PC-9 (cell line): ENCODE data around the gene PALD1. TPM values are rescaled to one million over a fixed set of nuclear protein-coding genes. Genes with fewer than 3 reads are reported as not detected.

Experiments used
- BruUV-seq: library from RNA; stranded (reverse); fragments of 400-500 nt; replicated peaks from 2 replicates; lab custom pipeline; 2021; lab: Mats Ljungman, UMichigan
- CTCF ChIA-PET: fragments of 300-600 bp; sonication (Branson Sonifier 250); formaldehyde crosslinking; loops from one replicate; lab custom pipeline; 2022; ENCODE audit warnings: antibody characterized with exemption; lab: Charles Lee
- POLR2A ChIA-PET: fragments of 300-600 bp; sonication (Branson Sonifier 250); formaldehyde crosslinking; loops from one replicate; lab custom pipeline; 2022; ENCODE audit warnings: antibody characterized with exemption; ENCODE audit not compliant: unreplicated experiment; lab: Charles Lee
- DNase-seq, 2 experiments: peaks; one replicate each; pipeline versions ENCODE4 v3.0.0 to v3.0.0-alpha.2; 2015 to 2022; ENCODE audit warnings: mixed read lengths in 1 of 2
- H2AFZ ChIP-seq: fragments of 200-600 bp; sonication (generic); 2 replicates; pipeline ENCODE4 v1.8.1; 2017; ENCODE audit warnings: antibody characterized with exemption
- H3F3A ChIP-seq: fragments of 200-600 bp; sonication (generic); 2 replicates; pipeline ENCODE4 v1.8.1; 2017; ENCODE audit warnings: antibody characterized with exemption, mild to moderate bottlenecking, low read depth; ENCODE audit not compliant: insufficient read depth
- H3K27ac ChIP-seq: fragments of 200-600 bp; sonication (generic); 2 replicates; pipeline ENCODE4 v1.6.1; 2016; ENCODE audit warnings: mixed run types
- H3K27me3 ChIP-seq: fragments of 200-600 bp; sonication (generic); 2 replicates; pipeline ENCODE4 v1.6.1; 2016; ENCODE audit warnings: low read depth, mixed run types; ENCODE audit not compliant: insufficient read depth
- H3K36me3 ChIP-seq: fragments of 200-600 bp; sonication (generic); 2 replicates; pipeline ENCODE4 v1.6.1; 2016; ENCODE audit warnings: low read depth, mixed run types
- H3K4me1 ChIP-seq: fragments of 200-600 bp; sonication (generic); replicated peaks from 2 replicates; pipeline ENCODE4 v1.6.1; 2016; ENCODE audit warnings: mixed run types; ENCODE audit not compliant: insufficient read depth
- H3K4me2 ChIP-seq: fragments of 200-600 bp; sonication (generic); 2 replicates; pipeline ENCODE4 v1.6.1; 2017; ENCODE audit warnings: mixed run types
- H3K4me3 ChIP-seq: fragments of 200-600 bp; sonication (generic); 2 replicates; pipeline ENCODE4 v1.6.1; 2016; ENCODE audit warnings: mixed run types
- H3K79me2 ChIP-seq: fragments of 200-600 bp; sonication (generic); 2 replicates; pipeline ENCODE4 v1.6.1; 2017; ENCODE audit warnings: low read depth, mixed run types
- H3K9me2 ChIP-seq: fragments of 200-600 bp; sonication (generic); 2 replicates; pipeline ENCODE4 v1.8.1; 2017; ENCODE audit warnings: mild to moderate bottlenecking; ENCODE audit not compliant: insufficient read depth
- H3K9me3 ChIP-seq: fragments of 200-600 bp; sonication (generic); 2 replicates; pipeline ENCODE4 v1.8.1; 2016; ENCODE audit warnings: low read depth; ENCODE audit not compliant: insufficient read depth
- H4K20me1 ChIP-seq: fragments of 200-600 bp; sonication (generic); 2 replicates; pipeline ENCODE4 v1.8.1; 2017; ENCODE audit not compliant: insufficient read depth
- EZH2 ChIP-seq: fragments of 200-600 bp; sonication (generic); IDR thresholded peaks from 2 replicates; pipeline ENCODE4 v1.8.0; 2017; ENCODE audit warnings: antibody characterized with exemption, low read depth
- intact Hi-C: fragments of 100-400 bp; cut with micrococcal nuclease; formaldehyde crosslinking; loops from one replicate; pipeline ENCODE4 v1.10.0; 2022; ENCODE audit not compliant: unreplicated experiment
- total RNA-seq: library from RNA; stranded (reverse); gene quantifications from 2 replicates; pipeline ENCODE4 v1.2.3, GENCODE V29; 2021
- TF ChIP-seq, protein P1 (sequence below): fragments of 200-600 bp; sonication (generic); conservative IDR thresholded peaks from 2 replicates; pipeline ENCODE4 v1.6.1; 2017; ENCODE audit warnings: mixed run types, antibody characterized with exemption, mild to moderate bottlenecking, moderate library complexity

The PALD1 gene
- total RNA-seq, 1 experiment from 2014 or later: 5.2 TPM

- POLR2A ChIA-PET: interaction anchor here (0.5 kb wide), 1 partner anchor 29 kb away, joined by 3 read pairs; no protein-coding TSS in a partner anchor
- intact Hi-C loops: no loop called here
- no peak for TF ChIP-seq EZH2
- TF ChIP-seq, protein P1, sequence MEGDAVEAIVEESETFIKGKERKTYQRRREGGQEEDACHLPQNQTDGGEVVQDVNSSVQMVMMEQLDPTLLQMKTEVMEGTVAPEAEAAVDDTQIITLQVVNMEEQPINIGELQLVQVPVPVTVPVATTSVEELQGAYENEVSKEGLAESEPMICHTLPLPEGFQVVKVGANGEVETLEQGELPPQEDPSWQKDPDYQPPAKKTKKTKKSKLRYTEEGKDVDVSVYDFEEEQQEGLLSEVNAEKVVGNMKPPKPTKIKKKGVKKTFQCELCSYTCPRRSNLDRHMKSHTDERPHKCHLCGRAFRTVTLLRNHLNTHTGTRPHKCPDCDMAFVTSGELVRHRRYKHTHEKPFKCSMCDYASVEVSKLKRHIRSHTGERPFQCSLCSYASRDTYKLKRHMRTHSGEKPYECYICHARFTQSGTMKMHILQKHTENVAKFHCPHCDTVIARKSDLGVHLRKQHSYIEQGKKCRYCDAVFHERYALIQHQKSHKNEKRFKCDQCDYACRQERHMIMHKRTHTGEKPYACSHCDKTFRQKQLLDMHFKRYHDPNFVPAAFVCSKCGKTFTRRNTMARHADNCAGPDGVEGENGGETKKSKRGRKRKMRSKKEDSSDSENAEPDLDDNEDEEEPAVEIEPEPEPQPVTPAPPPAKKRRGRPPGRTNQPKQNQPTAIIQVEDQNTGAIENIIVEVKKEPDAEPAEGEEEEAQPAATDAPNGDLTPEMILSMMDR: no peak
Measured at GRCh38 chr10:70455213-70455630, 23.3 kb upstream of the PALD1 start.

DNA sequence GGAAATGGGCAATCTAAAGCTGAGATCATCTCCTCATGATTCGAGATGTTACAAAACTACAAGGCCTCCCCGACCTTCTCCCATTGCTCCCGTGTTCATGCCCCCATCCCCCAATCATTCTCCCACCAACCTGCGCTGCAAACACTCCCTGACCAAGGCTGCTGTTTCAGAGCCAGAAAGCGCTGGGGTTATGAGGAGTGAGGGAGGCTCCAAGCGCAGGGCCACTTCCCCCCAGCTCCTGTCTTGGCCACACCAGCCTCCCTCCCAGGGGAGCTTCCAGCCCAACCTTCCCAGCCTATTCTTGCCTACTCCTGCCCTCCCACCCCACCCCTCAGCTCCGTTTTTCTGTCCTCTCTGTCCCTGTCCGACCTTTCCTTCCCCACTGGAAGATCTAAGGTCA is 22.4 kb upstream of the PALD1 start:
- no TSS peak for BruUV-seq
- H3K27me3 ChIP-seq: peaks cover 16% of the 10 kb centered on the region; the same call in 1 of the 2 replicates
- ChIA-PET POLR2A (no interaction called here), CTCF (no interaction called here)
- no peak overlapping the region for H3K4me2 ChIP-seq
- no peaks in the 10 kb centered on the region for H3K9me2 ChIP-seq
- no peaks in the 10 kb centered on the region for H3K36me3 ChIP-seq
- 0 out of 2 replicates have a peak, but pooled peaks cover 4% of the 10 kb centered on the region for H3K4me1 ChIP-seq
- H3K27ac ChIP-seq: no peak overlapping the region
- H2AFZ ChIP-seq: no peak overlapping the region
- H4K20me1 ChIP-seq: no peaks in the 10 kb centered on the region
- TF ChIP-seq, protein P1: no peak
- no peak for TF ChIP-seq EZH2
- H3K79me2 ChIP-seq: no peaks in the 10 kb centered on the region
- H3F3A ChIP-seq: no peaks in the 10 kb centered on the region; the same call in 1 of the 2 replicates
- H3K9me3 ChIP-seq: no peaks in the 10 kb centered on the region
- intact Hi-C loops: no loop called here
- DNase-seq: no peak
- no peak overlapping the region for H3K4me3 ChIP-seq

More at GRCh38 chr10:70455213-70455630, 23.3 kb upstream of the PALD1 start:
- peaks cover 16% of the 10 kb centered on the region; the same call in 1 of the 2 replicates for H3K27me3 ChIP-seq
- no peaks in the 10 kb centered on the region for H3K9me2 ChIP-seq
- no peak overlapping the region for H2AFZ ChIP-seq
- no peaks in the 10 kb centered on the region for H3K79me2 ChIP-seq
- no peaks in the 10 kb centered on the region for H4K20me1 ChIP-seq
- no peaks in the 10 kb centered on the region for H3K9me3 ChIP-seq
- BruUV-seq: no TSS peak
- no peaks in the 10 kb centered on the region for H3K36me3 ChIP-seq
- H3K4me1 ChIP-seq: 0 out of 2 replicates have a peak, but pooled peaks cover 4% of the 10 kb centered on the region
- no peaks in the 10 kb centered on the region; the same call in 1 of the 2 replicates for H3F3A ChIP-seq
- CTCF ChIA-PET: no interaction called here
- no peak overlapping the region for H3K4me3 ChIP-seq
- no peak for DNase-seq
- no peak overlapping the region for H3K4me2 ChIP-seq
- no peak overlapping the region for H3K27ac ChIP-seq

DNA sequence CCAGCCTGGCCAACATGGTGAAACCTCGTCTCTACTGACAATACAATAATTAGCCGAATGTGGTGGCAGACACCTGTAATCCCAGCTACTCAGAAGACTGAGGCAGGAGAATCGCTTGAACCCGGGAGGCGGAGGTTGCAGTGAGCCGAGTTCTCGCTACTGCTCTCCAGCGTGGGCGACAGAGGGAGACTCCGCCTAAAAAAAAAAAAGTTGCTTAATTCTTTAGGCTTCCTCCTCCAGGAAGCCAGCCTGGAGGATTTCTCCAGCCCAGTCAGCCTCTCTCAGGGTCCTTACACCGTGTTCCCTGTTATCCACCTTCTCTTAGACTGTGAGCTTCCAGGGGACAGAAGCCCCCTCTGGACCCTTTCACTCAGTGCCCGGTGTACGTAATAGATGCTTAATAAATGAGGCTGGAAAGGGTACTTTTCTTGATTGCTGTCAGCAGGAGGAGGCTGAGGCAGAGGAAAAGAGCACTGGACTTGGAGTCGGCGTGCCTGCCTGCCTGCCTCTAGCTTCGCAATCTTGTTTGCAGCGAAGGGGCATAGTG is 20.7 kb upstream of the PALD1 start:
- intact Hi-C loops: no loop called here
- H3K4me2 ChIP-seq: peak overlapping the region; percentile 76
- H3K9me2 ChIP-seq: no peaks in the 10 kb centered on the region
- POLR2A ChIA-PET: no interaction called here
- H3K4me1 ChIP-seq: peaks cover 13% of the 10 kb centered on the region; the same call in 1 of the 2 replicates
- peak overlapping the region; percentile 38; the same call in 1 of the 2 replicates for H3K4me3 ChIP-seq
- no peaks in the 10 kb centered on the region for H3K79me2 ChIP-seq
- no peak overlapping the region for H3K27ac ChIP-seq
- peaks cover 16% of the 10 kb centered on the region; the same call in 1 of the 2 replicates for H3K27me3 ChIP-seq
- H2AFZ ChIP-seq: no peak overlapping the region
- H3F3A ChIP-seq: peaks cover 6% of the 10 kb centered on the region
- BruUV-seq: no TSS peak
- no peaks in the 10 kb centered on the region for H4K20me1 ChIP-seq
- DNase-seq: no peak
- no peaks in the 10 kb centered on the region for H3K9me3 ChIP-seq
- TF ChIP-seq, protein P1: no peak
- TF ChIP-seq EZH2: no peak
- CTCF ChIA-PET: interaction anchor here (0.7 kb wide), 1 partner anchor 35 kb away, joined by 4 read pairs; no protein-coding TSS in a partner anchor
- no peaks in the 10 kb centered on the region for H3K36me3 ChIP-seq
